GM23338 (cell line): ENCODE results near the gene CTSK. TPM values are rescaled to one million over a fixed set of nuclear protein-coding genes. Genes with fewer than 3 reads are reported as not detected.

Source experiments
- ATAC-seq: fragments of 200-7000 bp; cut with Tn5 transposase; 3 replicates; pipeline ENCODE4 v1.9.1; 2020
- DNase-seq: peaks from one replicate; pipeline ENCODE4 v3.0.0-alpha.2; 2015; ENCODE audit warnings: low spot score
- H2AFZ ChIP-seq: fragments of 200-600 bp; sonication (generic); 2 replicates; pipeline ENCODE4 v1.8.0; 2016; ENCODE audit warnings: antibody characterized with exemption, mild to moderate bottlenecking, moderate library complexity
- H3F3A ChIP-seq: fragments of 200-600 bp; sonication (generic); replicated peaks from 2 replicates; pipeline ENCODE4 v1.8.0; 2017; ENCODE audit warnings: antibody characterized with exemption, mixed run types, low read depth
- H3K27ac ChIP-seq: fragments of 200-600 bp; sonication (generic); 2 replicates; pipeline ENCODE4 v1.6.1; 2016; ENCODE audit warnings: low read depth
- H3K27me3 ChIP-seq: fragments of 200-600 bp; sonication (generic); 2 replicates; pipeline ENCODE4 v1.8.0; 2016; ENCODE audit warnings: mild to moderate bottlenecking, mixed run types, moderate library complexity; ENCODE audit not compliant: insufficient read depth
- H3K36me3 ChIP-seq: fragments of 200-600 bp; sonication (generic); 2 replicates; pipeline ENCODE4 v1.8.0; 2016; ENCODE audit warnings: mild to moderate bottlenecking; ENCODE audit not compliant: insufficient read depth
- H3K4me1 ChIP-seq: fragments of 200-600 bp; sonication (generic); 2 replicates; pipeline ENCODE4 v1.8.0; 2016; ENCODE audit warnings: mild to moderate bottlenecking, moderate library complexity; ENCODE audit not compliant: insufficient read depth
- H3K4me2 ChIP-seq: fragments of 200-600 bp; sonication (generic); 2 replicates; pipeline ENCODE4 v1.7.1; 2017; ENCODE audit warnings: mixed run types
- H3K4me3 ChIP-seq: fragments of 200-600 bp; sonication (generic); 2 replicates; pipeline ENCODE4 v1.6.1; 2016; ENCODE audit warnings: mixed run types
- H3K79me2 ChIP-seq: fragments of 200-600 bp; sonication (generic); replicated peaks from 2 replicates; pipeline ENCODE4 v1.8.0; 2017; ENCODE audit warnings: mild to moderate bottlenecking; ENCODE audit not compliant: insufficient read depth
- H3K9me2 ChIP-seq: fragments of 200-600 bp; sonication (generic); 2 replicates; pipeline ENCODE4 v1.8.0; 2017; ENCODE audit not compliant: insufficient read depth
- H4K20me1 ChIP-seq: fragments of 200-600 bp; sonication (generic); replicated peaks from 2 replicates; pipeline ENCODE4 v1.8.0; 2017; ENCODE audit warnings: mild to moderate bottlenecking; ENCODE audit not compliant: insufficient read depth
- H3K27ac Mint-ChIP-seq: 2 replicates; pipeline ENCODE4 v1.8.0; 2020; ENCODE audit warnings: inconsistent platforms, mild to moderate bottlenecking, moderate library complexity, mixed read lengths
- H3K27me3 Mint-ChIP-seq: 3 replicates; pipeline ENCODE4 v1.8.0; 2022; ENCODE audit warnings: low read depth, mild to moderate bottlenecking, moderate library complexity, mixed read lengths, inconsistent platforms; ENCODE audit not compliant: insufficient read depth, poor library complexity
- H3K36me3 Mint-ChIP-seq: 3 replicates; pipeline ENCODE4 v1.8.0; 2021; ENCODE audit warnings: low read depth, mild to moderate bottlenecking, inconsistent platforms, moderate library complexity, mixed read lengths
- H3K4me1 Mint-ChIP-seq: 3 replicates; pipeline ENCODE4 v1.8.0; 2020; ENCODE audit warnings: mild to moderate bottlenecking, inconsistent platforms, mixed read lengths
- H3K4me3 Mint-ChIP-seq: 3 replicates; pipeline ENCODE4 v1.8.0; 2021; ENCODE audit warnings: moderate library complexity, mild to moderate bottlenecking, inconsistent platforms, mixed read lengths
- H3K9me3 Mint-ChIP-seq: 3 replicates; pipeline ENCODE4 v1.8.0; 2020; ENCODE audit warnings: moderate library complexity, mild to moderate bottlenecking, inconsistent platforms, mixed read lengths
- JUNB ChIP-seq: IDR thresholded peaks from one replicate; pipeline ENCODE4 v1.6.1; 2016; ENCODE audit warnings: antibody characterized with exemption; ENCODE audit not compliant: unreplicated experiment
- POLR2AphosphoS5 ChIP-seq: IDR thresholded peaks from 2 replicates; pipeline ENCODE4 v1.6.1; 2016; ENCODE audit warnings: antibody characterized with exemption, low read depth
- ZNF114 ChIP-seq: fragments of 250-450 bp; sonication (Bioruptor Pico); IDR thresholded peaks from 2 replicates; pipeline ENCODE4 v1.5.0; 2020; ENCODE audit warnings: mild to moderate bottlenecking, moderate library complexity
- ZNF462 ChIP-seq: fragments of 250-450 bp; sonication (Bioruptor Pico); IDR thresholded peaks from 2 replicates; pipeline ENCODE4 v1.5.0; 2020; ENCODE audit warnings: mild to moderate bottlenecking, moderate library complexity
- polyA plus RNA-seq: library from polyadenylated mRNA; unstranded; fragments of >200 nt; fragmentation: Nextera tagmentation; extraction: Ambion mirVana; gene quantifications from 2 replicates; pipeline ENCODE4 v1.2.1, GENCODE V29; 2016
- total RNA-seq: library from RNA; depleted of rRNA; stranded (reverse); fragments of >200 nt; shearing (Covaris generic); gene quantifications from 2 replicates; pipeline ENCODE4 v1.2.3, GENCODE V29; 2014
- TF ChIP-seq, protein P1 (sequence below): IDR thresholded peaks from one replicate; pipeline ENCODE4 v1.6.1; 2018; ENCODE audit warnings: antibody characterized with exemption; ENCODE audit not compliant: unreplicated experiment

CTSK gene
- total and polyA plus RNA-seq, 2 experiments from 2014 or later, result 2.8 to 3.3 TPM

DNA sequence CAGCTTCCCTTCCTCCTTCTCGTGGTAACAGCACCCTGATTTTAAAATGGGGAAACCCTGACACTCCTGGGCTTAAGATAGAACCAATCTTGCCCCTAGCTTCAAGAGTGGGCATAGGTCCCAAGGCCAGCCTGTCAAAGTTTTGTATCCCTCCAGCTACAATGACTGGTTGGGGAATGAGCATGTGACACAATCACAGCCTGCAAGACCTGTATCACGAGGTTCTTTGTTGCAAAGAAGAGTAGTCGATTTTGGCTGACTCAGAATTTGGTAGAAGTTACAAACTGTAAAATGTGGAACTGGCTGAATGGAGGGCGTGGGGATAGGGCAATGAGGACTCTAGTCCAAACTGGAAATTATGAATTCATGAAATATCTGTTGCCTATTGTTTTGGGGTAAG lies 18.7 kb downstream of the CTSK start:
- Histone ChIP-seq H3K9me2 (no peaks in the 10 kb centered on the region), H3K36me3 (no peaks in the 10 kb centered on the region), H3K27me3 (no peaks in the 10 kb centered on the region), H2AFZ (no peak overlapping the region), H3K27ac (no peak overlapping the region), H3F3A (no peaks in the 10 kb centered on the region), H3K4me1 (no peaks in the 10 kb centered on the region), H3K79me2 (no peaks in the 10 kb centered on the region), H4K20me1 (no peaks in the 10 kb centered on the region), H3K4me2 (no peak overlapping the region), H3K4me3 (no peak overlapping the region)
- H3K36me3 Mint-ChIP-seq, result no peaks in the 10 kb centered on the region
- no peak overlapping the region for H3K4me3 Mint-ChIP-seq
- no peak overlapping the region for H3K27ac Mint-ChIP-seq
- no peak for TF ChIP-seq ZNF114 (CRISPR knock-in tag)
- TF ChIP-seq, protein P1, sequence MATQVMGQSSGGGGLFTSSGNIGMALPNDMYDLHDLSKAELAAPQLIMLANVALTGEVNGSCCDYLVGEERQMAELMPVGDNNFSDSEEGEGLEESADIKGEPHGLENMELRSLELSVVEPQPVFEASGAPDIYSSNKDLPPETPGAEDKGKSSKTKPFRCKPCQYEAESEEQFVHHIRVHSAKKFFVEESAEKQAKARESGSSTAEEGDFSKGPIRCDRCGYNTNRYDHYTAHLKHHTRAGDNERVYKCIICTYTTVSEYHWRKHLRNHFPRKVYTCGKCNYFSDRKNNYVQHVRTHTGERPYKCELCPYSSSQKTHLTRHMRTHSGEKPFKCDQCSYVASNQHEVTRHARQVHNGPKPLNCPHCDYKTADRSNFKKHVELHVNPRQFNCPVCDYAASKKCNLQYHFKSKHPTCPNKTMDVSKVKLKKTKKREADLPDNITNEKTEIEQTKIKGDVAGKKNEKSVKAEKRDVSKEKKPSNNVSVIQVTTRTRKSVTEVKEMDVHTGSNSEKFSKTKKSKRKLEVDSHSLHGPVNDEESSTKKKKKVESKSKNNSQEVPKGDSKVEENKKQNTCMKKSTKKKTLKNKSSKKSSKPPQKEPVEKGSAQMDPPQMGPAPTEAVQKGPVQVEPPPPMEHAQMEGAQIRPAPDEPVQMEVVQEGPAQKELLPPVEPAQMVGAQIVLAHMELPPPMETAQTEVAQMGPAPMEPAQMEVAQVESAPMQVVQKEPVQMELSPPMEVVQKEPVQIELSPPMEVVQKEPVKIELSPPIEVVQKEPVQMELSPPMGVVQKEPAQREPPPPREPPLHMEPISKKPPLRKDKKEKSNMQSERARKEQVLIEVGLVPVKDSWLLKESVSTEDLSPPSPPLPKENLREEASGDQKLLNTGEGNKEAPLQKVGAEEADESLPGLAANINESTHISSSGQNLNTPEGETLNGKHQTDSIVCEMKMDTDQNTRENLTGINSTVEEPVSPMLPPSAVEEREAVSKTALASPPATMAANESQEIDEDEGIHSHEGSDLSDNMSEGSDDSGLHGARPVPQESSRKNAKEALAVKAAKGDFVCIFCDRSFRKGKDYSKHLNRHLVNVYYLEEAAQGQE, result no peak
- TF ChIP-seq JUNB, result no peak
- no peak for TF ChIP-seq POLR2AphosphoS5
- TF ChIP-seq ZNF462 (CRISPR knock-in tag), result no peak
- peaks cover 5% of the 10 kb centered on the region; the same call in 1 of the 3 replicates for H3K4me1 Mint-ChIP-seq
- no peaks in the 10 kb centered on the region for H3K9me3 Mint-ChIP-seq
- ATAC-seq, result peak; percentile 50
- H3K27me3 Mint-ChIP-seq, result no peaks in the 10 kb centered on the region
- peak; percentile 31 for DNase-seq
